Limb (tissue), 2 donors: ENCODE measurements around the gene OASL.

Source experiments
- DNase-seq, 2 donors: peaks; one replicate each; pipeline ENCODE4 v3.0.0-alpha.2; 2016; ENCODE audit errors: extremely low spot score in 2 of 2

Gene OASL

DNA sequence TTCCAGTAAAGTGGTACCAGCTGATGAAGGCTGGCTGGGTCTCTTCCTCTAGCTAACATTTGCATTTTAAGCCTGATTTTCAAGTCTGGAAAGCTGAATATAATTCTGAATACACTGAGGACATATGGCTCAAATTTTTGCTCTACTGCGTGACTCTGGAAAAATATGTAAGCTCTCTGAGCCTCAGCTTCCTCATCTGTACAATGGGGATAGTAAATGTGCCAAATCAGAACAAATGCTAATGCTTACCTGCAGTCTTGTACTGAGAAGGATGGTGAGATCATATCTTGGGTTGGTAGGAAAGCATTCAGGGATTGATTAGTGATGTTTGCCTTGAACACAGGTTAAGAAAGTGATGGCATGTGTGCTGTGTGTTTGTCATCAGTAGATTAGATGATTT is 46.1 kb downstream of the OASL start:
- no peak for DNase-seq

DNA sequence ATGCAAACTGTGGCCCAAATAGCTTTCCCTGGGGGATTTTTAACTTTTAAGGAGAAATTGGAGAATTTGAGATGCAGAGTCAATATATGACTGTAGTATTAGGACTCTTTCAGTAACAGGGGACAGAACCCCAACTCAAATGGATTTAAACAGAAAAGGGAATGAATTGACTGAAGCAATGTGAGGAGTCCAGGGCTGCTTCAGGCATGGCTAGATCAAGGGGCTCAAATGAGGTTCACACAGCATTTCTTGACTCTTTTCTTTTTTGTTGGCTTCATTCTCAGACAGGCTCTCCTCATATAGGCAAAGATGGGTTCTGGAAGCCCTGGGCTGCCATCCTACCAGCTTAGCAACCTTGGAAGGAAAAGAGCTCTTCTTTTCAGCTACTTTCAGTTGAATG is 47.1 kb downstream of the OASL start:
- DNase-seq: no peak

DNA sequence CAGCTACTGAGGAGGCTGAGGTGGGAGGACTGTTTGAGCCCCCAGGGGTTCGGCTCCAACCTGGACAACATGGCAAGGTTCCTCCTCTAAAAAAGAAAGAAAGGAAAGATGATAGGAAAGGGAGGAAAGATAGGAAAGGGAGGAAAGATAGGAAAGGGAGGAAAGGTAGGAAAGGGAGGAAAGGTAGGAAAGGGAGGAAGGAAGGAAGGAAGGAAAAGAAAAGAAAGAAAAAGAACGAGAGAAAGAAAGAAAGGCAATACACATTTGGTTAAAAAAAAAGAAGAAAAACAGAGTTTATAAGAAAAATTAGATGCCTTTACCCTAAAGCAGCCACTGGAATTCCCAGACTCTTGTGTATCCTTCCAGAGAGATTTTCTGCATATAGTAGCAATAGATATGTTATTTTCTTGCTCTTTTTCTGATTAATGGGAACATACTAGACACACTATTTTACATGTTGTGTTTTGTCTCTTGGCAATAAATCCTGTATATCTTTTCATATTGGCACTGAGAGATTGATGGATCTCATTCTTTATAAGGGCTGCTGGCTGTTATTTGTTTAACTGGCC is 48.5 kb downstream of the OASL start:
- no peak for DNase-seq

DNA sequence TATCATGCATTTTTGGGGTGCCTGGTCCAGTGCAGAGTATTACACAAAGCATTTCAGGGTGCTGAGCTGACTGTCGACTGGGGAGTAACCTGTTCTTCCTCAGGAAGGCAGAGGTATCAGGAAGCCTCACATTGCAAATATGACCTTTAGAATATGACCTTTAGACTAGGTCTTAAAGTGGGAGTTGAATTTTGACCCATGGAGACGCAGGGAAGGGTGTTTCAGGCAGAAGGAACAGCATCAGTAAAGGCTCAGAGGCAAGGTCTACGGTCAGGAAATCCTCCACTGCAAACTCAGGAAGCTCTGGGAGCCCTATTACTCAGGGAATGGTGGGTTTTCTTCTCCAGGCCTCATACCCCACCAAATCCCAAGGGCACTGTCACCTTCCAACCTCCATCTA is 49.4 kb downstream of the OASL start:
- DNase-seq: no peak

DNA sequence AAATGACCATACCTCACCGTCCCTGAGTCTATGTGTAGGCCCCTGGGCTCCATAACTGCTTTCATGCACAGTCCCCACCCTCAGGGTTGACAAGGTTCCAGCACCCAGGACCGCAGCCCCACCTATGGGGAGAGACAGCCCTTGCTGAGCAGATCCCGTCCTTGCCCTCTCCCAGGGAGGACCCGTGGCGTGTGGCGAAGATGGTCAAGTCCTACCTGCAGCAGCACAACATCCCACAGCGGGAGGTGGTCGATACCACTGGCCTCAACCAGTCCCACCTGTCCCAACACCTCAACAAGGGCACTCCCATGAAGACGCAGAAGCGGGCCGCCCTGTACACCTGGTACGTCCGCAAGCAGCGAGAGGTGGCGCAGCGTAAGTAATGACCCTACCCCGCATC is 50.4 kb downstream of the OASL start:
- DNase-seq: no peak

DNA sequence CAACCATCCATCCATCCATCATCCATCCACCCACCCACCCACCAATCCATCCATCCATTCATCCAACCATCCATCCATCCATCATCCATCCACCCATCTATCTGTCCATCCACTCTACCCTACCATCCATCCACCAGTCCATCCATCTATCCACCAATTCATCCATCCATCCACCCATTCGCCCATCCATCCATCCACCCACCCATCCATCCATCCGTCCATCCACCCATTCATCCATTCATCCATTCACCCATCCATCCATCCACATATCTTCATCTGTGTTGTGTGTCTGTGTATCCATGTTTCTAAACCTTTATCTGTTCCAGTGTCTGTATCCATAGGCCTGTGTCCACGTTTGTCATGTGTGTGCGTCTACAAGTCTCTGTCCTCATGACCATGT is 50.8 kb downstream of the OASL start:
- no peak for DNase-seq

DNA sequence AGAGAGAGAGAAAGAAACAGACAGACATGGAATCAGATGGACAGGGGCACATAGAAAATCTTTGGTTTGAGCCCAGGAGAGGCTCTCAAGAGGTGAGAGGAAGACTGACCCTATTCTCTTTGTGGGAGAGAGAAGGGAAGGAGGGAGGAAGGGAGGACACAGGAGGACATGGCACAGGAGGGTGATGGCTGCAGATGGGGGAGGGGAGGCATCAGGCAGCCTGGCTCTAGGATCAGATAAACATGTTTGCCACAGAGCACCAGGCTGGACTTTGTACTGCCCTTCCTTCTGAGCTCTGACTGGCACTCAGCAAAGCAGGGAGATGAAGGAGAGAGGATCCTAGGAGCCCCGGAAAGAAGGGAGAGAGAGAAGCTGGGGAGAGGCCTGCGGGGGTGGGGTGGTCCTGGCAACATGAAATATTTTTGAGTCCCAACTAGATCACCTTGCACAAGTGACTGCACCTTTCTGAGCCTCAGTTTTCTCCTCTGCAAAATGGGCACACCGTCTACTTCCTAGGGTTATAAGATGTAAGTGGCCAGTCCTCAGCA is 54.6 kb downstream of the OASL start:
- no peak for DNase-seq

DNA sequence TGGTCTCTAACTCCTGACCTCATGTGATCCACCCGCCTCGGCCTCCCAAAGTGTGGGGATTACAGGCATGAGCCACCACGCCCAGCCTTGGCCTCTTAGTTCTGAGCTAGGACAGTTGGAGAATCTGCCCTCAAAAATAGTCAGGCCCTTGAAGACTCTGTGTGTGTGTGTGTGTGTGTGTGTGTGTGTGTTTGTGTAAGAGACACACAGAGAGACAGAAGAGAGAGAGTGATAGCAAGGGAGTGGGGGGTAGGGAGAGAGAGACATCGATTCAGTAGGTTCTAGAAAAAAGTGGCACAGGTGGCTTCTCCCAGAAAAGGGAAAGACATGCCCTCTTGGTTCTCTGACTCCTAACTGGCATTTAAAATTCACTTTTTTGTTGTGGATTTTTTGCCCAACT is 55.3 kb downstream of the OASL start:
- no peak for DNase-seq

DNA sequence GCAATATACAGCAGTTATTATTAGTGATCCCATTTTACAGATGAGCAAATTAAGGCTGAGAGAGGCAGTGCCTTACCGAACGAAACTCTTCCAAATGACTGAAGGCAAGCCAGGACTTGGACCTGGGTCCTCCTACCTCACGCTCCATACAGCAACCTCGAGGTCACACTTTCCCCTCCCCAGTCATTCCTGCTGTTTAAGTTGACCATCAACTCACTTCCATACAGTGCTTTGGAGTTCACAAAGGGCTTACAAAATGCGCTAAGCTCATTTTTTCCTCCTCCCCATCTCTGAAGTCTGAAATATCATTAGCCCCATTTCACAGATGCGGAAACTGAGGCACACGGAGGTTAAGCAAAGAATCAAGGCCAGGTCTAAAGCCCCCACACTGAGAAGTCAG is 56.4 kb downstream of the OASL start:
- no peak for DNase-seq

DNA sequence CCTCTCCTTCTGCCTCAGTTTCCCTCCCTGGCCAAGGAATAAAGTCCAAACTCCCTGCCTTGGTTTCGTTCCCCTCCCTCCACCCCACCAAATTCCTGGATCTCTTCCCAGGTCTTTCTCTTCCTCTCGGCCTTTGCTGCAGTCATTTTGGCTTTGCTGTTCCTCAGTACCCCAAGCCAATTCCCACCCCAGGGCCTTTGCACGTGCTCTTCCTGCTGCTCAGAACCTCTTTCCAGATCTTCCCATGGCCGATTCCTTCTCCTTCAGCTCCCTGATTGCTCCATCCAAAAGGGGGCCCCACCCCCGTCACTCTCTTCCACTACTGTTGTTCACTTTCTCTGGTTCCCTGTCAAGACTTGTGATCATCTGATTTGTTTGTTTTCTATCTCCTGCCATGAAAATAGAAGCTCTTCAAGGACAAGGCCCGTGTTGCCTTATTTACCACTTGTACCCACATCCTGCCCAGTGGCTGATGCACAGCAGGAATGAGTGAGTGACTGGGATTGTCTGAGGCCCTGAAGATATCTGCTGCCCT is 57.6 kb downstream of the OASL start:
- no peak for DNase-seq

DNA sequence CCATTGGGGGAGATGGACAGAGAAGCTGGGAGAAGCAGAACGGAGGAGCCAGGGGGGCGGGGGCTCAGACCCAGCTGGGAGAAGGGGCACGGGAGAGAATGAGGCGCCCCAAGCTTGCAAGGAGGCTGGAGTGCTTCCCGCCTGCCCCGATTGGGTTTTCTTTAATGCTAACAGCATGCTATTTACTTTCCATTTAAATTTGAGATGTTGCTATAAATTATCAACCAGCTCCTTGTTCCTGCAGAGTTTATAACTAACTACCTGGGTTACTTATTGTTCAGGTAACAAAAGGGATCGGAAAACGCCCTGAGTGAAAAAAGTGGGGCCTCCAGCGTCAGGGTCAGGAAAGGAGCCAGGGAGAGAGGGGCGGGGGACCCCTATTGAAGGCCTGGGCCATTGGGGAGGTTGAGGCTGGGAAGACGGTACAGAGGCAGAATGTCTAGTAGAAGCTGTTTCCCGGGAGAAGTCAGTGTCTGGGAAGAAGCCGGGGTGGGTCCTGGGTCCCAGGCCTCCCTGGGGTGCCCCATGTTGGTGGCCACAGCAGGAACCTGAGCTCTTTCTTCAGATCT is 58.2 kb downstream of the OASL start:
- DNase-seq: no peak

DNA sequence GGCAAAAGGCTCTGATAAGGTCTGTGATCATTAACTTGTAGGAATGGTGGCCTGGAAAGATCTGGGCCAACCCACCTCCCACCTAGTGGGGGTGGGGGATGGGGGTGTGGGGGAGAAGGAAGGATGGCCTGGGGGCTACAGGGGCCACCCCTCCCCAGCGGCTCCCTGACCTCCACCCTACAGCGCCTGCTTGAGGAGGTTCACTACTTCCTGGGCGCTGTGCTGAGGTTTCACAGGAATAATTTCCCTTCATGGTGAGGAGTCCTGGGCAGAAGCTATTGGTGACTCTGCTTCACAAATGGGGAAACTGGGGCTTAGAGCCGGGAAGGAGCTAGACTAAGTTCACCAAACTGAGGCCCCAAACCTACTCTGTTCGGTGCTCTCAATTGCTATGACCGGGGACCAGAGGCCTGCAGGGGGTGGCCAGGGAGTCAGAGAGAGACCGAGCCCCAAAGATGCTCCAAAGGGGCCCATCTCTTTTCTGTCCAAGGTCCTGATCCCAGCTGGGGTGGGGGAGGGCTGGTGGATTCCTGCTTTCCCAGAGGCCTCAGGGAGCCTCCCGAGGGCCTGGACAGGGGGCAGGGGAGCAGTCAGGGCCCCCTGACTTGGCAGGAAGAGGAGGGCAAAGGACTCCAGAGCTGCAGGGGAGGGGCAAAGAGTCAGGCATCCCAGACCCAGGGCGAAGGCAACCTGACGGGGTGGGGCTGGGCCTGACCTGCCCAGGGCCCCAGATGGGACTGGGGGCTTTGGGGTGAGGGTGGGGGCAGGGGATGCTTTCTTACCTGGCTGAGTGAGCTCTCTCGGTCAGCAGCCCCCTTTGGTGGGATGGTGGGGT is 59.0 kb downstream of the OASL start:
- no peak for DNase-seq

DNA sequence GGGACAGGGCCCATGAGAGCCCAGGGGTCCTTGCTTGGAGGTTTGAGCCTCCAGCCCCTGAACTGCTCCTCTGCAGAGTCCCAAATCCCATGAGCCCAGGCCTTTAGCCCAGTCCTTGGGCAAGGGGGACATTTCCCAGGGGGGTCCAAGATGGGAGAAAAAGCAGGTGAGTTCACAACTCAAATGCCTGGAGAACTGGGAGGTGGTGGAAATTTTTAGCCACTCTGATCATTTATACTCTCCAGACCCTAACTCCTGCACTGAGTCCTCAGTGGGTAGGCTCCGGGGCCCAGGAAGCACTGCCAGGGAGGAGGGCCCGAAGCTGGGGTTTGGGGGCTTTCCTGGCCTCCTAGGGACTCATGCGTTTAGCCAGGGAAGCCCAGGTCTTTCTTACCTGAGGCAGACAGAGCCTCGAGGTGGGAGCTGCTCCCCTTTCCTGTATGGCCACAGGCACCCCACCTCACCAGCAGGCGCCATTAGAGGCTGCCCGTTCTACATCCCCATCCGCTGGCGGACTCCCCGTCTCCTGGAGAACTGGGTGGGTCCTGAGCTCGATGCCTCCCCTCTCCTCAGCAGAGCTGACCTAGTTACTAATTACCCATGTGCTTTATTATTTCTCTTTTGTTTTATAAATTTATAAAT is 59.7 kb downstream of the OASL start:
- DNase-seq: no peak

DNA sequence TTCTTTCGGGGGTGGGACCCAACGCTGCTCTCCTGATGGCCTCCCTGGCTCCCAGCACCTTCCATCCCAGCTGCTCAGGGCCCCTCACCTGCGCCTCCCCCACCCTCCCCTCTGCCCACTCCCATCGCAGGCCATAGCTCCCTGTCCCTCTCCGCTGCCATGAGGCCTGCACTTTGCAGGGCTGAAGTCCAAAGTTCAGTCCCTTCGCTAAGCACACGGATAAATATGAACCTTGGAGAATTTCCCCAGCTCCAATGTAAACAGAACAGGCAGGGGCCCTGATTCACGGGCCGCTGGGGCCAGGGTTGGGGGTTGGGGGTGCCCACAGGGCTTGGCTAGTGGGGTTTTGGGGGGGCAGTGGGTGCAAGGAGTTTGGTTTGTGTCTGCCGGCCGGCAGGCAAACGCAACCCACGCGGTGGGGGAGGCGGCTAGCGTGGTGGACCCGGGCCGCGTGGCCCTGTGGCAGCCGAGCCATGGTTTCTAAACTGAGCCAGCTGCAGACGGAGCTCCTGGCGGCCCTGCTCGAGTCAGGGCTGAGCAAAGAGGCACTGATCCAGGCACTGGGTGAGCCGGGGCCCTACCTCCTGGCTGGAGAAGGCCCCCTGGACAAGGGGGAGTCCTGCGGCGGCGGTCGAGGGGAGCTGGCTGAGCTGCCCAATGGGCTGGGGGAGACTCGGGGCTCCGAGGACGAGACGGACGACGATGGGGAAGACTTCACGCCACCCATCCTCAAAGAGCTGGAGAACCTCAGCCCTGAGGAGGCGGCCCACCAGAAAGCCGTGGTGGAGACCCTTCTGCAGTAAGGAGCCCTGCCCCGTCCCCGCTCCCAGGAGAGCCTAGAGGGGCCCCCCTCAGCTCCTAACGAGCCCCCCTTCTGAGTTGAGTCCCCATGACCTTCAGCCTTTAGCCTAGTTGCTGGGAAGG is 60.5 kb downstream of the OASL start, which contains the start of gene HNF1A:
TSS of gene HNF1A (plus strand) at position 248 of the 924 bp plus-strand sequence. CDS start at position 474, 226 bp downstream.
- DNase-seq: no peak

DNA sequence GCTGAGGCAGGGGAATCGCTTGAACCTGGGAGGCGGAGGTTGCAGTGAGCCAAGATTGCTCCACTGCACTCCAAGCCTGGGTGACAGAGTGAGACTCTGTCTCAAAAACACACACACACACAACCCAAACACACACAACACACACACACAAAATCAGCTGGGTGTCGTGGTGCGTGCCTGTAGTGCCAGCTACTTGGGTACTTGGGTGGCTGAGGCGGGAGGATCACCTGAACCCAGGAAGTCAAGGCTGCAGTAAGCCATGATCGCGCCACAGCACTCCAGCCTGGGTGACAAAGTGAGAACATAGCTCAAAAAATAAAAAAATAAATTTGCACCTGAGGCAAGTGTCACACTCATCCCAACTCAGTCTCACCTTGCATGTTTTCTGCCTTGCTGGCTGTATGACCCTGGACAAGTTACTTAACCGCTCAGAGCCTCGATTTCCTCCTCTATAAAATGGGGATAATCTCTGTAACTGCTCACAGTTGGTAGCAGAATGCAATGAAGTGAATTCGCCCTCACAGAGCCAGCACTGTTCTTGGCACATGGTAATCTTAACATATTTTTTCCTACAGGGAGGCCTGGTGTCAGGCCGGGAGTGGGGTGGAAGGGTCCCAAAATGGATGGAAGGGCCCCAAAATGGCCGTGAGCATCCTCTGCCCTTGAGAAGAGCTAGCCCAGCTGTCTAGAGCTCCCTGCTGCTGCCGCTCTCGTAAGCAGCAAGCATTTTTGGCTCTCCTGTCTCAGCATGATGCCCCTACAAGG is 61.3 kb downstream of the OASL start:
- no peak for DNase-seq

DNA sequence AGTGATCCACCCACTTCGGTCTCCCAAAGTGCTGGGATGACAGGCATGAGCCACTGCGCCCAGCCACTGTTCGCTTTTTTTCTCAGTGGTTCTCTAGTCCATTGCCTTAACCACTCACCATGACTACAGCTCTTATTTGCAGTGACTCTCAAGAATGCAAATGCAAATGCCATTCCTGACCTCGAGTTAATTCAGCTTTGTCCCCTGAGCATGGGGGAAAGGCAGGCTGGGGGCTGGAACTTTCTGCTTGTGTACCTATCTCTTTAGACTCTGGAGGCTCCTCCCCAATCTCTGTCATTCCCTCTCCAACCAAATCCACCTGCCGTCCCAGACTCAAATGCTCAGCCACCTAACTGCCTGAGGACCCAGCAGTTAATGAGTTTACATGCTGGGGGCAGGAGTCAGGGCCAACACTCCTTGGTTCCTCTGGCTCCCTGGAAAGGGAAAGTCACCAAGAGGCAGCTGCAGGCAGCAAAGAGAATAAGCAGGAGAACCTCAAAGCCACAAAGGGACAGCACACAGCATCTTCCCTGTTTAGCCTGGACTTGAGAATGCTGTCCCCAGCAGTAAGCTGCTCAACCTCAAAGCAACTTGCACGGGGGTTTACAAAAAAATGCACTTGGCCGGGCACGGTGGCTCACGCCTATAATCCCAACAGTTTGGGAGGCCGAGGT is 66.0 kb downstream of the OASL start:
- DNase-seq: no peak

DNA sequence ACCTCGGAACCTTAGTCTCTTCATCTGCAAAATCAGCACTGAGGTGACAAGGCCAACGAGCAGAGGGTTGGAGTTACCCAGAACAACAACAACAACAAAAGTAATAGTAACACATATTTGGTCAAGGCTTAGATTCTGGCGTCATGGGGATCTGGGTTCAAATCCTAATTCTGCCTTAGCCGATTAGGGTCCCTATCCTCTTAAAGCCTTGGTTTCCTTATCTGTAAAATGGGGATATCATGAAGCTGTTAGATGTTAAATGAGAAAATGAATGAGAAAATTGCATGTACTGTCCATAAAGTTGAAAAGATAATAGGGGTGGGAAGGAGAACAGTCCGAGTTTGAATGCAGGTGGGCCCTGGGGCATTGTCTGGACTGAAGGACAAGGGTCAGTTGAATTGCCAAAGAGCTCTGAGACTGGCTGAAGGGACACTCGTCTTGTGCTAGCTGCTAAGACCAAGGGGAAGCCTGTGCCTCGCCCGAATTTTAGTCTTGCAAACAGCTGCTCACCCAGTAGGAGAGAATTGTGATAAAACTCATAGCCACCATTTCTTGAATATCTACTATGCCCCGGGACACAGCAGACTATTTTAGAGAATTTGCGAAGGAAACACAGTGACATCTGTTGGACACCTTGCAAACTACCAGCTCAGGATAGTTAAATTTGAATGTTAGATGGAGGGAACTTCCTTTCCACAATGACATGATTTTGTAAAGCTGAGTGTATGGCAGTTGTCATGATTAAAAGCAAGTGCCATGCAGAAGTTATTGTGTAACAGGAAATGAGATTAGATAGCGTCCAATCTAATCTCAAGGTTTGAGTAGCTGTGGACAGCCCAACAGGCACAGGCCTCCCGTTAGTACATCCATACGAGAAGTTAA is 67.5 kb downstream of the OASL start:
- DNase-seq: peak; percentile 39 to 64

DNA sequence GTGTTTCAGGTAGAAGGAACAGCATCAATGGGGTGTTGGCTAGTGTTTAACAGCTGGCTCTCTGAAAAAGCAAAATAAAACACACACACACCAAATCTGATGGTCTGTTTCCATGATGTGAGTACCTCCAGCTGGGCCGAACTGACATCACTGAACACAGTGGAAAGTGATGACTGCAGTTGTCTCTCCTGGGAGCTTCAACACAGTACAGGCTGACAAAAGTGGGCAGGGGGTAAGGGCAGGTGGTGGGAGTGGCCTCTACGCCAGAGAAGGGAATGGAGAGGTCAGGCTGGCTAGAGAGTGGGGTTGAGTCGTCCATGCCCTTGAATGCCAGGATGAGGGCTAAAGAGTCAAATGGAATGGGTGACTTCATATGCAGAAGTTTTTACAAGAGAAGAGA is 68.7 kb downstream of the OASL start:
- no peak for DNase-seq
